Liver (tissue), 9 donors: ENCODE measurements around the gene SEMA5A. TPM values are rescaled to one million over a fixed set of nuclear protein-coding genes. Genes with fewer than 3 reads are reported as not detected.

Experiments used
- DNase-seq: peaks from one replicate; pipeline ENCODE4 v3.0.0-alpha.2; 2017; ENCODE audit warnings: low spot score
- H3K27ac ChIP-seq, 2 donors: one replicate each; pipeline ENCODE4 v1.7.0; 2013; ENCODE audit warnings: inconsistent platforms in 2 of 2, low read length in 2 of 2, control low read depth in 1 of 2, low read depth in 1 of 2, mild to moderate bottlenecking in 1 of 2
- H3K27me3 ChIP-seq, 4 donors: one replicate each; pipeline versions ENCODE4 v1.6.1 to v1.7.0; 2013; ENCODE audit warnings: low read length in 3 of 4, inconsistent platforms in 1 of 4, mild to moderate bottlenecking in 1 of 4, moderate library complexity in 1 of 4; ENCODE audit not compliant: control insufficient read depth in 4 of 4, insufficient read depth in 4 of 4
- H3K36me3 ChIP-seq, 4 donors: one replicate each; pipeline versions ENCODE4 v1.6.1 to v1.7.0; 2013; ENCODE audit warnings: low read length in 3 of 4, mild to moderate bottlenecking in 3 of 4, low read depth in 1 of 4, moderate library complexity in 1 of 4; ENCODE audit not compliant: control insufficient read depth in 4 of 4, insufficient read depth in 3 of 4
- H3K4me1 ChIP-seq, 4 donors: one replicate each; pipeline versions ENCODE4 v1.6.1 to v1.7.0; 2013; ENCODE audit warnings: low read length in 3 of 4, mild to moderate bottlenecking in 3 of 4, moderate library complexity in 1 of 4; ENCODE audit not compliant: control insufficient read depth in 4 of 4, insufficient read depth in 4 of 4
- H3K4me3 ChIP-seq, 3 donors: one replicate each; pipeline versions ENCODE4 v1.6.1 to v1.7.0; 2013; ENCODE audit warnings: low read length in 3 of 3, control low read depth in 1 of 3, low read depth in 1 of 3, mild to moderate bottlenecking in 1 of 3
- H3K9ac ChIP-seq, 2 donors: one replicate each; pipeline ENCODE4 v1.7.0; 2013; ENCODE audit warnings: low read length in 2 of 2, mild to moderate bottlenecking in 2 of 2, moderate library complexity in 2 of 2, control low read depth in 1 of 2, low read depth in 1 of 2
- H3K9me3 ChIP-seq, 4 donors: one replicate each; pipeline versions ENCODE4 v1.6.1 to v1.7.0; 2013; ENCODE audit warnings: low read length in 3 of 4; ENCODE audit not compliant: control insufficient read depth in 4 of 4
- ATF3 ChIP-seq: IDR thresholded peaks from 2 replicates; pipeline ENCODE4 v1.6.1; 2016; ENCODE audit warnings: antibody characterized with exemption
- CTCF ChIP-seq: fragments of 150-350 bp; IDR thresholded peaks from 2 replicates; pipeline ENCODE4 v1.5.1; 2017; ENCODE audit warnings: improper control_type of control experiment, low read depth, low read length; ENCODE audit not compliant: missing input control
- EGR1 ChIP-seq, 2 donors: IDR thresholded peaks; 2 replicates each; pipeline ENCODE4 v1.6.1; 2016 to 2018; ENCODE audit warnings: antibody characterized with exemption in 2 of 2, low read depth in 2 of 2
- FOXA1 ChIP-seq: IDR thresholded peaks from 2 replicates; pipeline ENCODE4 v1.6.1; 2016; ENCODE audit warnings: antibody characterized with exemption
- FOXA2 ChIP-seq: IDR thresholded peaks from 2 replicates; pipeline ENCODE4 v1.6.1; 2016; ENCODE audit warnings: antibody characterized with exemption
- GABPA ChIP-seq, 2 donors: IDR thresholded peaks in 1 of 2; conservative IDR thresholded peaks in 1 of 2; 2 replicates each; pipeline ENCODE4 v1.6.1; 2016; ENCODE audit warnings: antibody characterized with exemption in 2 of 2, mild to moderate bottlenecking in 1 of 2, moderate library complexity in 1 of 2
- HNF4A ChIP-seq, 2 donors: conservative IDR thresholded peaks; 2 replicates each; pipeline ENCODE4 v1.6.1; 2016; ENCODE audit warnings: antibody characterized with exemption in 2 of 2, mild to moderate bottlenecking in 2 of 2
- HNF4G ChIP-seq: IDR thresholded peaks from 2 replicates; pipeline ENCODE4 v1.6.1; 2016; ENCODE audit warnings: antibody characterized with exemption
- JUND ChIP-seq, 2 donors: IDR thresholded peaks; 2 replicates each; pipeline ENCODE4 v1.6.1; 2016; ENCODE audit warnings: antibody characterized with exemption in 2 of 2
- MAX ChIP-seq: IDR thresholded peaks from 2 replicates; pipeline ENCODE4 v1.6.1; 2016; ENCODE audit warnings: antibody characterized with exemption
- NR2F2 ChIP-seq: IDR thresholded peaks from 2 replicates; pipeline ENCODE4 v1.6.1; 2016; ENCODE audit warnings: antibody characterized with exemption
- RAD21 ChIP-seq, 2 donors: IDR thresholded peaks; 2 replicates each; pipeline ENCODE4 v1.6.1; 2016; ENCODE audit warnings: antibody characterized with exemption in 2 of 2, mild to moderate bottlenecking in 2 of 2
- REST ChIP-seq: IDR thresholded peaks from 2 replicates; pipeline ENCODE4 v1.6.1; 2016; ENCODE audit warnings: antibody characterized with exemption, mild to moderate bottlenecking
- RXRA ChIP-seq, 2 donors: IDR thresholded peaks; 2 replicates each; pipeline ENCODE4 v1.6.1; 2017 to 2018; ENCODE audit warnings: antibody characterized with exemption in 2 of 2, mild to moderate bottlenecking in 1 of 2
- SP1 ChIP-seq: IDR thresholded peaks from 2 replicates; pipeline ENCODE4 v1.6.1; 2018; ENCODE audit warnings: antibody characterized with exemption, mild to moderate bottlenecking
- TAF1 ChIP-seq: conservative IDR thresholded peaks from 2 replicates; pipeline ENCODE4 v1.6.1; 2016; ENCODE audit warnings: antibody characterized with exemption, mild to moderate bottlenecking
- YY1 ChIP-seq: IDR thresholded peaks from 2 replicates; pipeline ENCODE4 v1.6.1; 2016; ENCODE audit warnings: antibody characterized with exemption, mild to moderate bottlenecking
- ZBTB33 ChIP-seq: IDR thresholded peaks from 2 replicates; pipeline ENCODE4 v1.6.1; 2016; ENCODE audit warnings: antibody characterized with exemption
- WGBS: extraction: QIAGEN DNeasy Blood & Tissue Kit; methylation state at CpG from one replicate; pipeline ENCODE4 v1.1.7; 2013; 5-methylcytosine and 5-hydroxymethylcytosine counted together
- polyA plus RNA-seq, 2 donors: library from polyadenylated mRNA; stranded (reverse) in 1 of 2; unstranded in 1 of 2; fragments of 200-250 nt in 1 of 2; fragments of >200 nt in 1 of 2; fragmentation: Nextera tagmentation in 1 of 2; extraction: Ambion mirVana in 1 of 2; gene quantifications; one replicate each; pipeline versions ENCODE4 v1.2.1 to v1.2.3, GENCODE V29; 2013 to 2015
- total RNA-seq, 2 donors: library from RNA; depleted of rRNA; stranded (reverse); fragments of >200 nt; gene quantifications; one replicate each; pipeline ENCODE4 v1.2.3, GENCODE V29; 2014
- donor health status: healthy.
- donor health status: healthy.
- donor health status: healthy.
- donor health status: healthy.
- donor health status: healthy.

The SEMA5A gene
- total and polyA plus RNA-seq, 4 donors, result 1.1 to 5.8 (median 3.2) TPM

GRCh38 chr5:9415566-9415965, 130.3 kb downstream of the SEMA5A start:
- TF ChIP-seq CTCF (no peak), JUND (IDR thresholded peaks at IDR 0.05) (no peak), RAD21 (IDR thresholded peaks at IDR 0.05) (no peak), MAX (no peak), ATF3 (no peak), FOXA2 (no peak), HNF4G (no peak), YY1 (no peak), GABPA (IDR thresholded peaks at IDR 0.05 in 1 of 2, conservative IDR thresholded peaks at IDR 0.05 in 1 of 2) (no peak), REST (no peak), NR2F2 (no peak), HNF4A (conservative IDR thresholded peaks at IDR 0.05) (no peak)
- no peak overlapping the region for H3K9ac ChIP-seq
- 66% methylated on average over 2 of the region's 2 CpGs for WGBS
- no peak overlapping the region for H3K27ac ChIP-seq
- no peak overlapping the region for H3K4me3 ChIP-seq
- H3K9me3 ChIP-seq, result no peaks in the 10 kb centered on the region
- no peak for DNase-seq
- H3K27me3 ChIP-seq, result no peaks in the 10 kb centered on the region
- peaks cover 0 to 3% (median 0%) of the 10 kb centered on the region in 4 donors for H3K4me1 ChIP-seq
- no peaks in the 10 kb centered on the region for H3K36me3 ChIP-seq

- Histone ChIP-seq H3K4me3 (no peak overlapping the region), H3K9me3 (no peaks in the 10 kb centered on the region), H3K4me1 (peaks cover 0 to 7% (median 2%) of the 10 kb centered on the region in 4 donors), H3K27ac (no peak overlapping the region), H3K36me3 (no peaks in the 10 kb centered on the region), H3K9ac (no peak overlapping the region), H3K27me3 (no peaks in the 10 kb centered on the region)
- 89% methylated on average over 3 of the region's 3 CpGs for WGBS
- no peak for DNase-seq
- TF ChIP-seq ATF3, result no peak
- TF ChIP-seq NR2F2, result no peak
- no peak for TF ChIP-seq JUND (IDR thresholded peaks at IDR 0.05)
- no peak for TF ChIP-seq MAX
- TF ChIP-seq RAD21 (IDR thresholded peaks at IDR 0.05), result no peak
- no peak for TF ChIP-seq HNF4A (conservative IDR thresholded peaks at IDR 0.05)
- no peak for TF ChIP-seq FOXA2
- no peak for TF ChIP-seq YY1
- no peak for TF ChIP-seq EGR1 (IDR thresholded peaks at IDR 0.05; ENCODE audit: low read depth in 2 of 2)
- TF ChIP-seq HNF4G, result no peak
- TF ChIP-seq RXRA (IDR thresholded peaks at IDR 0.05), result no peak
- no peak for TF ChIP-seq CTCF
- TF ChIP-seq GABPA (IDR thresholded peaks at IDR 0.05 in 1 of 2, conservative IDR thresholded peaks at IDR 0.05 in 1 of 2), result no peak
- TF ChIP-seq ZBTB33, result no peak
- no peak for TF ChIP-seq SP1
- no peak for TF ChIP-seq TAF1
- no peak for TF ChIP-seq FOXA1
These were observed 130.8 kb downstream of the SEMA5A start for GRCh38 chr5:9415091-9415490.
